Measurements from ENCODE around the gene DUS2.

DNA sequence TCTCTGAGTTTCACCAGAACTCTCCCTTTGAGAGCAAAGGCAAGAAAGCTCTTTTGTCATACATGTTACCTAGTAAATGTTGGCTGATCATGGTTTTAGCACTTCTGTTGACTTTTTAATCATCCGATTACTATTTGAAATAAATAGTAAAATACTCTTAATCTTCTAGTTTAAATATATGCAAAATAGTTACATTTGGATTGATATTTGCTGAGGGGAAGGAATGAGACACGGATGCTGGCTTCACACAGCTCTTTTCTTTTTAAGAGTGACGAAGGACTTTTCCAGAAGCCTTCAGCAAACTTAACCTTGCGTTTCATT lies 71.5 kb downstream of the DUS2 start:
- TF ChIP-seq, protein P1, sequence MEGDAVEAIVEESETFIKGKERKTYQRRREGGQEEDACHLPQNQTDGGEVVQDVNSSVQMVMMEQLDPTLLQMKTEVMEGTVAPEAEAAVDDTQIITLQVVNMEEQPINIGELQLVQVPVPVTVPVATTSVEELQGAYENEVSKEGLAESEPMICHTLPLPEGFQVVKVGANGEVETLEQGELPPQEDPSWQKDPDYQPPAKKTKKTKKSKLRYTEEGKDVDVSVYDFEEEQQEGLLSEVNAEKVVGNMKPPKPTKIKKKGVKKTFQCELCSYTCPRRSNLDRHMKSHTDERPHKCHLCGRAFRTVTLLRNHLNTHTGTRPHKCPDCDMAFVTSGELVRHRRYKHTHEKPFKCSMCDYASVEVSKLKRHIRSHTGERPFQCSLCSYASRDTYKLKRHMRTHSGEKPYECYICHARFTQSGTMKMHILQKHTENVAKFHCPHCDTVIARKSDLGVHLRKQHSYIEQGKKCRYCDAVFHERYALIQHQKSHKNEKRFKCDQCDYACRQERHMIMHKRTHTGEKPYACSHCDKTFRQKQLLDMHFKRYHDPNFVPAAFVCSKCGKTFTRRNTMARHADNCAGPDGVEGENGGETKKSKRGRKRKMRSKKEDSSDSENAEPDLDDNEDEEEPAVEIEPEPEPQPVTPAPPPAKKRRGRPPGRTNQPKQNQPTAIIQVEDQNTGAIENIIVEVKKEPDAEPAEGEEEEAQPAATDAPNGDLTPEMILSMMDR (IDR thresholded peaks at IDR 0.05): no peak
- no peak for TF ChIP-seq EZH2 (IDR thresholded peaks at IDR 0.05)
